Left lung (tissue), 10 donors: ENCODE results near the gene CACNA1A. TPM values are rescaled to one million over a fixed set of nuclear protein-coding genes. Genes with fewer than 3 reads are reported as not detected.

Experiments used
- ATAC-seq: fragments of 200-7000 bp; cut with Tn5 transposase; one replicate; pipeline ENCODE4 v1.9.1; 2020; ENCODE audit warnings: moderate library complexity
- DNase-seq, 4 donors: peaks; one replicate each; pipeline ENCODE4 v3.0.0-alpha.2; 2013 to 2020
- H3K27ac ChIP-seq, 2 donors: fragments of 200-600 bp; sonication (generic) in 1 of 2; one replicate each; pipeline versions ENCODE4 v1.5.0 to v1.8.0; 2020 to 2021
- H3K27me3 ChIP-seq, 2 donors: fragments of 200-600 bp; sonication (generic) in 1 of 2; one replicate each; pipeline versions ENCODE4 v1.5.0 to v1.8.0; 2020 to 2021
- H3K36me3 ChIP-seq, 2 donors: fragments of 200-600 bp; sonication (generic) in 1 of 2; one replicate each; pipeline versions ENCODE4 v1.5.0 to v1.8.0; 2020 to 2021
- H3K4me1 ChIP-seq, 2 donors: fragments of 200-600 bp; one replicate each; pipeline ENCODE4 v1.8.0; 2021
- H3K4me3 ChIP-seq, 2 donors: fragments of 200-600 bp; sonication (generic) in 1 of 2; one replicate each; pipeline versions ENCODE4 v1.5.0 to v1.8.0; 2020 to 2021; ENCODE audit warnings: mild to moderate bottlenecking in 1 of 2
- H3K9me3 ChIP-seq, 2 donors: fragments of 200-600 bp; sonication (generic) in 1 of 2; one replicate each; pipeline versions ENCODE4 v1.5.0 to v1.8.0; 2020 to 2021
- CTCF ChIP-seq, 2 donors: fragments of 200-600 bp; sonication (generic) in 1 of 2; IDR thresholded peaks; one replicate each; pipeline versions ENCODE4 v1.5.0 to v1.8.0; 2021; ENCODE audit warnings: antibody characterized with exemption in 2 of 2
- intact Hi-C, 2 donors: fragments of 100-400 bp; cut with DNase I; formaldehyde crosslinking; loops; one replicate each; pipeline versions ENCODE4 v1.11.2 to v1.14.2; 2022
- polyA plus RNA-seq, 6 donors: library from polyadenylated mRNA; unstranded; fragments of 120-200 nt; gene quantifications; one replicate each; pipeline ENCODE4 v1.2.1, GENCODE V29; 2013; ENCODE audit not compliant: insufficient read length in 6 of 6
- total RNA-seq, 2 donors: library from RNA; stranded (reverse); fragmentation: NEBNext Ultra II Directional; extraction: Animal tissue kit (Norgen Biotek cat#: 25700); gene quantifications; one replicate each; pipeline ENCODE4 v1.2.1, GENCODE V29; 2021
- donor health status: DM: no; HTN: yes; CAD: no.
- donor health status: DM: no; HTN: no; CAD: no.

CACNA1A gene
- total and polyA plus RNA-seq, 8 donors, result 0.20 to 5.4 (median 3.9) TPM

GRCh38 chr19:13277104-13277809 lies 229.0 kb downstream of the CACNA1A start:
- DNase-seq, result peak in 3 of 4 donors; percentile 43 to 70 (median 49)
- Histone ChIP-seq H3K9me3 (no peaks in the 10 kb centered on the region), H3K4me1 (peaks cover 0 to 4% of the 10 kb centered on the region in 2 donors), H3K27ac (no peak overlapping the region), H3K36me3 (no peaks in the 10 kb centered on the region), H3K27me3 (peaks cover 0 to 19% of the 10 kb centered on the region in 2 donors), H3K4me3 (no peak overlapping the region)
- ATAC-seq, result peak; percentile 97
- TF ChIP-seq CTCF (IDR thresholded peaks at IDR 0.05), result peak; percentile 59 to 81
- intact Hi-C loops, result loop anchor here in 1 of 2 donors (5.0 kb wide), 1 partner anchor 310 kb away; no protein-coding TSS in a partner anchor

GRCh38 chr19:13275016-13275722 lies 231.1 kb downstream of the CACNA1A start:
- H3K36me3 ChIP-seq, result no peaks in the 10 kb centered on the region
- H3K27ac ChIP-seq, result no peak overlapping the region
- H3K4me3 ChIP-seq, result no peak overlapping the region
- peaks cover 0 to 7% of the 10 kb centered on the region in 2 donors for H3K9me3 ChIP-seq
- H3K4me1 ChIP-seq, result peaks cover 0 to 4% of the 10 kb centered on the region in 2 donors
- ATAC-seq, result no peak
- no peak for TF ChIP-seq CTCF (IDR thresholded peaks at IDR 0.05)
- no peak for DNase-seq
- intact Hi-C loops, result loop anchor here in 1 of 2 donors (5.0 kb wide), 1 partner anchor 312 kb away; no protein-coding TSS in a partner anchor
- no peaks in the 10 kb centered on the region for H3K27me3 ChIP-seq

DNA sequence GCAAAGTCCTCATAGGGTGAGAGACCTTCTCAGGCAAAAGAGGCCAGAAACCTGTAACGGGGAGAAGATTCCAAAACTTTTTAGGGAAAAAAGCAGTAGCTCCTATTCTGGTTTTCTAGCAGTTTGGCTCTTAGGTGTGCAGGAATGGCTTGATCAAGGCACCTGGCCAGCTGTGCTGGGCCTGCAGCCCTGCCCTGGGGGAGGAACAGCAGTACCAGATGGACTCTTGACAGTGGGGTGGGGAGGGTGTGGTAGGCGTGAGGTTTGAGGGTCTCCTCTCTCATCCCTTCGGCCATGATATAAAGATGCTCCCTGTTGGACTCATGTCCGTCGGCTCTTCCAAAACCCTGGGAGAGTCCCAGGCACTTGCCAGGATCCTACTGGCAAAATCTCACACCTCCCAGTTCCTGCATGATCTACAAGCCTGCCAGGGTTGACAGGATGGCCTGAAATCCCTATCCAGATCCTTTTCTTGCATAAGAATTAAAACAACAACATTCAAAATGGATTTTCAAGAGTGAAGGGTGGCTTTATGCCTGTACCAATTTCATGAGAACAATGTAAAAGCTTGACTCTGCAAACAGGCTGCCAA lies 235.7 kb downstream of the CACNA1A start:
- no peaks in the 10 kb centered on the region for H3K4me1 ChIP-seq
- DNase-seq (no peak), ATAC-seq (no peak)
- peaks cover 0 to 7% of the 10 kb centered on the region in 2 donors for H3K9me3 ChIP-seq
- no peaks in the 10 kb centered on the region for H3K27me3 ChIP-seq
- intact Hi-C loops, result no loop called here
- no peak overlapping the region for H3K4me3 ChIP-seq
- no peak for TF ChIP-seq CTCF (IDR thresholded peaks at IDR 0.05)
- H3K27ac ChIP-seq, result no peak overlapping the region
- no peaks in the 10 kb centered on the region for H3K36me3 ChIP-seq

- DNase-seq, result no peak
- Histone ChIP-seq H3K4me3 (no peak overlapping the region), H3K27ac (no peak overlapping the region), H3K4me1 (no peaks in the 10 kb centered on the region), H3K27me3 (no peaks in the 10 kb centered on the region), H3K36me3 (no peaks in the 10 kb centered on the region), H3K9me3 (peaks cover 0 to 7% of the 10 kb centered on the region in 2 donors)
- intact Hi-C loops, result loop anchor here in 1 of 2 donors (10.0 kb wide), 2 partner anchors 75 to 295 kb away; no protein-coding TSS in a partner anchor
- ATAC-seq, result no peak
- TF ChIP-seq CTCF (IDR thresholded peaks at IDR 0.05), result no peak
Measured at GRCh38 chr19:13269348-13269747, 236.9 kb downstream of the CACNA1A start.

- Histone ChIP-seq H3K4me1 (no peaks in the 10 kb centered on the region), H3K9me3 (peaks cover 0 to 7% of the 10 kb centered on the region in 2 donors), H3K4me3 (no peak overlapping the region), H3K27ac (no peak overlapping the region), H3K27me3 (no peaks in the 10 kb centered on the region), H3K36me3 (no peaks in the 10 kb centered on the region)
- ATAC-seq (no peak), DNase-seq (no peak)
- no peak for TF ChIP-seq CTCF (IDR thresholded peaks at IDR 0.05)
- intact Hi-C loops, result loop anchor here in 1 of 2 donors (10.0 kb wide), 2 partner anchors 73 to 293 kb away; no protein-coding TSS in a partner anchor
Measured at GRCh38 chr19:13267889-13268288, 238.4 kb downstream of the CACNA1A start.
